HG03139 (cell line): ENCODE data around the gene UBE3B.
"Not testable (repeated sequence)": the region's sequence is repeated elsewhere in the genome, so short reads cannot be mapped to it uniquely, and the experiment has no call there.

ENCODE experiments used
- ATAC-seq: cut with Tn5 transposase; IDR thresholded peaks from one replicate; pipeline ENCODE4 v1.9.1; 2021; ENCODE audit not compliant: unreplicated experiment

Gene UBE3B

GRCh38 chr12:109477185-109477962 lies at the start of gene UBE3B, which contains the start of gene KCTD10:
Gene UBE3B (plus strand): TSS chr12:109477634. CDS start chr12:109483552, 5,918 bp downstream.
Gene KCTD10 (minus strand): TSS chr12:109477300. CDS start chr12:109477262, 38 bp downstream.
- peak; percentile 82 for ATAC-seq

- ATAC-seq = peak; percentile 54
Observed at GRCh38 chr12:109428037-109428629, 49.3 kb upstream of the UBE3B start.

- not testable (repeated sequence) for ATAC-seq
Observed at GRCh38 chr12:109428804-109429203, 48.6 kb upstream of the UBE3B start.

- ATAC-seq = no peak
Observed at GRCh38 chr12:109430244-109430643, 47.2 kb upstream of the UBE3B start.

- no peak for ATAC-seq
Observed at GRCh38 chr12:109432431-109432830, 45.0 kb upstream of the UBE3B start.

- ATAC-seq = no peak
Observed at GRCh38 chr12:109432842-109433304, 44.6 kb upstream of the UBE3B start.

- no peak for ATAC-seq
Observed at GRCh38 chr12:109433618-109434017, 43.8 kb upstream of the UBE3B start.

- no peak for ATAC-seq
Observed at GRCh38 chr12:109434582-109434981, 42.9 kb upstream of the UBE3B start.

GRCh38 chr12:109435428-109436187 lies 41.8 kb upstream of the UBE3B start:
- ATAC-seq = no peak

- no peak for ATAC-seq
Observed at GRCh38 chr12:109436188-109436560, 41.3 kb upstream of the UBE3B start.

- no peak for ATAC-seq
Observed at GRCh38 chr12:109439181-109439580, 38.3 kb upstream of the UBE3B start.

GRCh38 chr12:109439951-109440350 lies 37.5 kb upstream of the UBE3B start:
- ATAC-seq = not testable (repeated sequence)

- ATAC-seq = no peak
Observed at GRCh38 chr12:109440851-109441490, 36.5 kb upstream of the UBE3B start.

GRCh38 chr12:109443794-109444193 lies 33.6 kb upstream of the UBE3B start:
- ATAC-seq = no peak

- ATAC-seq = no peak
Observed at GRCh38 chr12:109444259-109444658, 33.2 kb upstream of the UBE3B start.

- no peak for ATAC-seq
Observed at GRCh38 chr12:109445191-109445609, 32.2 kb upstream of the UBE3B start.

GRCh38 chr12:109446869-109447268 lies 30.6 kb upstream of the UBE3B start:
- no peak for ATAC-seq

- no peak for ATAC-seq
Observed at GRCh38 chr12:109447482-109447881, 30.0 kb upstream of the UBE3B start.

GRCh38 chr12:109448272-109448671 lies 29.2 kb upstream of the UBE3B start:
- ATAC-seq = no peak

- ATAC-seq = no peak
Observed at GRCh38 chr12:109448707-109449390, 28.6 kb upstream of the UBE3B start.
